ENCODE results near the gene ATP8B4.
"Not testable (repeated sequence)": the region's sequence is repeated elsewhere in the genome, so short reads cannot be mapped to it uniquely, and the experiment has no call there.

Gene ATP8B4

GRCh38 chr15:50148362-50148963 lies 29.4 kb upstream of the ATP8B4 start:
- TF ChIP-seq ZNF274 (IDR thresholded peaks at IDR 0.05; ENCODE audit: low read depth, low read length) = no peak
- H3K4me3 ChIP-seq (ENCODE audit: low read length) = no peak overlapping the region

DNA sequence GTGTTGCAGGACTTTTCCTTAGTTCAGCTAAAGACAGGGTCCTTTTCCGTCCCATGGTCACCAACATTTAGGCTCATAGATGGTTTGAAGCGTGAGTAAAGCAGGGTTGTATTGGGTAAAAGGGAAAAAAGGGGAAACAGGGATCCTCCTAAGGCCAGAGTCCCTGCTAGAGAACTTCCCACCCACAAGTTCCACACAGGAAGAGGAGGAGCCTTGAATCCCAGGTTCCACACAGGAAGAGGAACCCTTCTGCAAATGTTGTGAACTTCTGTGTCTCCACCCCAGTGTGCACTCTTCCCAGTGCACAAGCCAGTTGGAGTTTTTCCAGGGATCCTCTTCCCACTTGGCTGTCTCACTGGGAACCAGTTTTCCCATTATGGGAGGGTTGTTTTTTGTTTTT lies 27.6 kb upstream of the ATP8B4 start:
- TF ChIP-seq ZNF274 (IDR thresholded peaks at IDR 0.05; ENCODE audit: low read depth, low read length) = no peak

GRCh38 chr15:50145451-50145872 lies 26.4 kb upstream of the ATP8B4 start:
- TF ChIP-seq ZNF274 (IDR thresholded peaks at IDR 0.05; ENCODE audit: low read depth, low read length) = no peak
- H3K4me3 ChIP-seq (ENCODE audit: low read length) = no peak overlapping the region

More for the DNA sequence above, 27.6 kb upstream of the ATP8B4 start:
- no peak overlapping the region for H3K4me3 ChIP-seq (ENCODE audit: low read length)

DNA sequence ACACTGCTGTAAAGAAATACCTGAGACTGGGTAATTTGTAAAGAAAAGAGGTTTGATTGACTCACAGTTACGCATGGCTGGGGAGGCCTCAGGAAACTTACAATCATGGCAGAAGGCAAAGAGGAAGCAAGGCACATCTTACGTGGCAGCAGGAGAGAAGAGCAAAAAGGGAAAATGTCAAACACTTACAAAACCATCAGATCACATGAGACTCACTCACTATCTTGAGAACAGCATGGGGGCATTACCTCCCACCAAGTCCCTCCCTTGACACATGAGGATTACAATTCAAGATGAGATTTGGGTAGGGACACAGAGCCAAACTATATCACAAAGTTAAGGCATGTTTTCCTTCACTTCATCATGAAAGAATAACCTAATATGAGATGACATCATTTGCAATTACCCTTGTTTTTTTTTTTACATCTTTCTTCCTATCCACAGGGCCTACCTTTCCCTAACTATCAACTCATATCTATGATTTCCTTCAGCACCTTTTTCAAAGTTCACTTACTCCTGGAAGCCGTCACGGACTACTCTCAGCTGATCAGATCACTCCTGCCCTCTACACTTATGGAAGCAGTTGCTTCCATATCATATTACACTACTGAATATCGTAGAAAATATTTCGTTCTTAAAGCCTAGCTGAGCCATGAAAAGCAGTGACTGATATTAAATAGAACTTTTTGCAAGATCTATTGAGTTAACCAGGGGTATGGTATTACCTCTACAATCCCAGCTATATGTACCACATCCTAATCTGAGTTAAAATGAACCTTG lies 25.5 kb upstream of the ATP8B4 start:
- TF ChIP-seq ZNF274 (IDR thresholded peaks at IDR 0.05; ENCODE audit: low read depth, low read length) = no peak
- H3K4me3 ChIP-seq (ENCODE audit: low read length) = no peak overlapping the region

DNA sequence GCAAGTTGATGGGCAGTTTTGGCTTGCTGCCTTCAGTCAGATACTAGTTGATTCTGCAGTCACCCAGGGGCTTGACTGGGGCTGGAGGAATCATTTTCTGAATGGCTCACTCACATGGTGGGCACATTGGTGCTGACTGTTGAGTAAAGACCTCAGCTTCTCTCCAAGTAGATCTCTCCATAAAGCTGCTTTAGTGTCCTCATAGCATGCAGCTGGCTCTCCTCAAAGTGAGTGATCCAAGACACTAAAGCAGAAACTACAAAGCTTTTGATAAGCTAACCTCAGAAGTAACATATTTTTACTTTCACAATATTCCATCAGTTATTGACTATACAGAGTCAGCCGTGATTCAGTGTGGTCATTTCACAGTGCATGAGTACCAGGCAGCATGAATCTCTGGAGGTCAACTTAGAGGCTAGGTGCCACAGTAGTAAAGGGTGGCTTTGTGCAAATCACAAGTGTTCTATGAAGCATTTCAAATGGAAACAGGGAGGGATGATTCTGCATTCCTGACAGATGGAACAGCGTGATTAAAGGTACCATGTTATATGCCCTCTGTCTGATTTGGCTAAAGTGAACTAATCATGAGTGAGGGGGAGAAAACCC lies 24.3 kb upstream of the ATP8B4 start:
- H3K4me3 ChIP-seq (ENCODE audit: low read length) = no peak overlapping the region
- TF ChIP-seq ZNF274 (IDR thresholded peaks at IDR 0.05; ENCODE audit: low read depth, low read length) = no peak

DNA sequence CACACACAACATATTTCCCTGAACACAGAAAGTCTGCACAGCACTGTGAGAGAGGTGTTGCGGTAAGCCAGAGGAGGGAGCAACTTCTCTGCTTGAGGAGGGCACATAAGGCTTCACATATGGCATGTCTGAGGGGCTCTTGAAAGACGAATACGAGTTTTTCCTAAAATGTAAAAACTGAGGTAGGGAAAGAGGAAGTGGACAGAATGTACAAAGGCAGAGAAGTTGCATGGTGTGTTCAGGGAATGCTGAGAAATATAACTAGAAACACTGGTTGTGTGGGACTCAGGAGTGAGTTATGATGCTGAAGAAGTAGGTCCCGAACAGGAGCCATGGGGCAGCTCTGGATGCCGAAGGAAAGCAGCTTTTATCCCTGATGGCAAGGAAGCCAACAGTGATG lies 22.8 kb upstream of the ATP8B4 start:
- no peak for TF ChIP-seq ZNF274 (IDR thresholded peaks at IDR 0.05; ENCODE audit: low read depth, low read length)

GRCh38 chr15:50140983-50141382 lies 21.9 kb upstream of the ATP8B4 start:
- H3K4me3 ChIP-seq (ENCODE audit: low read length) = no peak overlapping the region
- no peak for TF ChIP-seq ZNF274 (IDR thresholded peaks at IDR 0.05; ENCODE audit: low read depth, low read length)

More for the DNA sequence above, 22.8 kb upstream of the ATP8B4 start:
- H3K4me3 ChIP-seq (ENCODE audit: low read length) = no peak overlapping the region

GRCh38 chr15:50140098-50140497 lies 21.1 kb upstream of the ATP8B4 start:
- no peak overlapping the region for H3K4me3 ChIP-seq (ENCODE audit: low read length)
- no peak for TF ChIP-seq ZNF274 (IDR thresholded peaks at IDR 0.05; ENCODE audit: low read depth, low read length)

- TF ChIP-seq ZNF274 (IDR thresholded peaks at IDR 0.05; ENCODE audit: low read depth, low read length) = no peak
- H3K4me3 ChIP-seq (ENCODE audit: low read length) = no peak overlapping the region
Measured at GRCh38 chr15:50138391-50138790, 19.4 kb upstream of the ATP8B4 start.

DNA sequence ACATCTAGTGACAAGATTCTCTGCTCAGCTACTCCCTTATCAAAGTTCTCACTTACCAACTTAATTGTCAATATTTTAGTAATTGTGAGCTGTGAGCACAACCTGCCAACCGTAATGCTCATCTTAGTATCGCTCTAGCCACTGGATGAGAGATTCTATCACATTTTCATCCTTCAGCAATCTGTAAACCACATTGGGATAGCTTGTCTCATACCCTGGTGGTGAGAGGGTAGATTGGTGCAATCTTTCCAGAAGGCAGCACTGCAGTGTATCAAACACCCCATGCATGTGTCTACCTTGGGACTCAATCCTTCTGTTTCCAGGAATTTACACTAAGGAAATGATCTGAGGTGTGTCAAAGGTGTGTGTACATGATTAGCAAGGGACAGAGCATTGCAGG lies 18.9 kb upstream of the ATP8B4 start:
- no peak overlapping the region for H3K4me3 ChIP-seq (ENCODE audit: low read length)
- no peak for TF ChIP-seq ZNF274 (IDR thresholded peaks at IDR 0.05; ENCODE audit: low read depth, low read length)

- H3K4me3 ChIP-seq (ENCODE audit: low read length) = no peak overlapping the region
- no peak for TF ChIP-seq ZNF274 (IDR thresholded peaks at IDR 0.05; ENCODE audit: low read depth, low read length)
Measured at GRCh38 chr15:50137330-50137761, 18.3 kb upstream of the ATP8B4 start.

DNA sequence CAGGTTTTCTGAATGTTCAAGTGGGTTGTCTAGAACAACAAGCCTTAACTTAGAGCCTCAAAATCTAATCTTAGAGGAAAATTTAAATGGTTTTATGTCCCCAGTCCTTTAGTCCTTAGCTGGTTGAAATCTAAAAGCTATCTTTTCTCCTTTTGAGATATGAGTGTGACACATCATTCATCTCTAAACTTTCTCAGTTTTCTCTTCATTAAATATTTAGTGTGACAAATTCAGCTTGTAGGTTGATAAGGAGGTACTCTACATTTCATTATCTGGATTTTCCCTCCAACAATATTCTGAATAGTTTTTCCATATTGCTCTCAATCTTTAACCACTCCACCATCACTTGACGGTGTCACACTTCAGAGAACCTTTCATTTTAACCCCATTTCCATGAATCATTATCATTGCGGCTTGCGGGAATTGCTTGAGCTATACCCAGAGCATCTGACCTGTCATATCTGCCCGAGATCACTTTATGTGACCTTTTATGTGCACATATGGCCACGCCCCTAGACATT lies 16.1 kb upstream of the ATP8B4 start:
- no peak overlapping the region for H3K4me3 ChIP-seq (ENCODE audit: low read length)
- TF ChIP-seq ZNF274 (IDR thresholded peaks at IDR 0.05; ENCODE audit: low read depth, low read length) = no peak

- no peak overlapping the region for H3K4me3 ChIP-seq (ENCODE audit: low read length)
- no peak for TF ChIP-seq ZNF274 (IDR thresholded peaks at IDR 0.05; ENCODE audit: low read depth, low read length)
Measured at GRCh38 chr15:50134524-50135024, 15.5 kb upstream of the ATP8B4 start.

DNA sequence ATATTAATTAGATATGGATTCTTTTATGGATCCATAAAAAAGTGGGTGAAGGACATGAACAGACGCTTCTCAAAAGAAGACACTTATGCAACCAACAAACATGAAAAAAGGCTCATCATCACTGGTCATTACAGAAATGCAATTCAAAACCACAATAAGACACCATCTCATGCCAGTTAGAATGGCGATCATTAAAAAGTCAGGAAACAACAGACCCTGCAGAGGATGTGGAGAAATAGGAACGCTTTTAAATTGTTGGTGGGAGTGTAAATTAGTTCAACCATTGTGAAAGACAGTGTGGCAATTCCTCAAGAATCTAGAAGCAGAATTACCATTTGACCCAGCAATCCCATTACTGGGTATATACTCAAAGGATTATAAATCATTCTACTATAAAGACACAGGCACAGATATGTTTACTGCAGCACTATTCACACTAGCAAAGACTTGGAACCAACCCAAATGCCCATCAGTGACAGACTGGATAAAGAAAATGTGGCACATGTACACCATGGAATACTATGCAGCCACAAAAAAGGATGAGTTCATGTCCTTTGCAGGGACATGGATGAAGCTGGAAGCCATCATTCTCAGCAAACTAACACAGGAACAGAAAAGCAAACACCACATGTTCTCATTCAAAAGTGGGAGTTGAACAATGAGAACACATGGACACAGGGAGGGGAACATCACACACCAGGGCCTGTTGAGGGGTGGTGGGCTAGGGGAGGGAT lies 13.4 kb upstream of the ATP8B4 start:
- H3K4me3 ChIP-seq (ENCODE audit: low read length) = not testable (repeated sequence)
